Chondrocyte (in vitro differentiated cells): ENCODE measurements around the gene PRUNE2. TPM values are rescaled to one million over a fixed set of nuclear protein-coding genes. Genes with fewer than 3 reads are reported as not detected.

Experiments
- DNase-seq: peaks from one replicate; pipeline ENCODE4 v3.0.0; 2021; ENCODE audit warnings: mixed read lengths, low spot score
- H3K27ac Mint-ChIP-seq: one replicate; pipeline ENCODE4 v1.8.0; 2021; ENCODE audit warnings: mild to moderate bottlenecking, moderate library complexity, mixed read lengths; ENCODE audit not compliant: unreplicated experiment
- H3K27me3 Mint-ChIP-seq: 2 replicates; pipeline ENCODE4 v1.8.0; 2021; ENCODE audit warnings: low read depth, mixed read lengths
- H3K36me3 Mint-ChIP-seq: 2 replicates; pipeline ENCODE4 v1.8.0; 2021; ENCODE audit warnings: low read depth, mixed read lengths
- H3K4me1 Mint-ChIP-seq: 2 replicates; pipeline ENCODE4 v1.8.0; 2021; ENCODE audit warnings: low read depth, mild to moderate bottlenecking, mixed read lengths
- H3K4me3 Mint-ChIP-seq: one replicate; pipeline ENCODE4 v1.8.0; 2021; ENCODE audit warnings: mild to moderate bottlenecking, moderate library complexity, mixed read lengths; ENCODE audit not compliant: unreplicated experiment
- H3K9me3 Mint-ChIP-seq: 2 replicates; pipeline ENCODE4 v1.8.0; 2021; ENCODE audit warnings: low read depth, mixed read lengths
- total RNA-seq: library from RNA; stranded (reverse); gene quantifications from 3 replicates; pipeline ENCODE4 v1.2.1, GENCODE V29; 2021
- TF ChIP-seq, protein P1 (sequence below): fragments of 200-600 bp; sonication (generic); IDR thresholded peaks from 2 replicates; pipeline ENCODE4 v1.5.0; 2021; ENCODE audit warnings: antibody characterized with exemption, mild to moderate bottlenecking, moderate library complexity

Gene PRUNE2
- total RNA-seq, 1 donor from 2014 or later, result 10.5 TPM

- peaks cover 6% of the 10 kb centered on the region for H3K4me1 Mint-ChIP-seq
- no peaks in the 10 kb centered on the region for H3K9me3 Mint-ChIP-seq
- no peak for DNase-seq
- H3K27ac Mint-ChIP-seq, result no peak overlapping the region
- no peak overlapping the region for H3K4me3 Mint-ChIP-seq
- H3K36me3 Mint-ChIP-seq, result peaks cover 6% of the 10 kb centered on the region
- TF ChIP-seq, protein P1, sequence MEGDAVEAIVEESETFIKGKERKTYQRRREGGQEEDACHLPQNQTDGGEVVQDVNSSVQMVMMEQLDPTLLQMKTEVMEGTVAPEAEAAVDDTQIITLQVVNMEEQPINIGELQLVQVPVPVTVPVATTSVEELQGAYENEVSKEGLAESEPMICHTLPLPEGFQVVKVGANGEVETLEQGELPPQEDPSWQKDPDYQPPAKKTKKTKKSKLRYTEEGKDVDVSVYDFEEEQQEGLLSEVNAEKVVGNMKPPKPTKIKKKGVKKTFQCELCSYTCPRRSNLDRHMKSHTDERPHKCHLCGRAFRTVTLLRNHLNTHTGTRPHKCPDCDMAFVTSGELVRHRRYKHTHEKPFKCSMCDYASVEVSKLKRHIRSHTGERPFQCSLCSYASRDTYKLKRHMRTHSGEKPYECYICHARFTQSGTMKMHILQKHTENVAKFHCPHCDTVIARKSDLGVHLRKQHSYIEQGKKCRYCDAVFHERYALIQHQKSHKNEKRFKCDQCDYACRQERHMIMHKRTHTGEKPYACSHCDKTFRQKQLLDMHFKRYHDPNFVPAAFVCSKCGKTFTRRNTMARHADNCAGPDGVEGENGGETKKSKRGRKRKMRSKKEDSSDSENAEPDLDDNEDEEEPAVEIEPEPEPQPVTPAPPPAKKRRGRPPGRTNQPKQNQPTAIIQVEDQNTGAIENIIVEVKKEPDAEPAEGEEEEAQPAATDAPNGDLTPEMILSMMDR, result no peak
- no peaks in the 10 kb centered on the region for H3K27me3 Mint-ChIP-seq
Observed at GRCh38 chr9:76607730-76608436, 298.0 kb downstream of the PRUNE2 start.

DNA sequence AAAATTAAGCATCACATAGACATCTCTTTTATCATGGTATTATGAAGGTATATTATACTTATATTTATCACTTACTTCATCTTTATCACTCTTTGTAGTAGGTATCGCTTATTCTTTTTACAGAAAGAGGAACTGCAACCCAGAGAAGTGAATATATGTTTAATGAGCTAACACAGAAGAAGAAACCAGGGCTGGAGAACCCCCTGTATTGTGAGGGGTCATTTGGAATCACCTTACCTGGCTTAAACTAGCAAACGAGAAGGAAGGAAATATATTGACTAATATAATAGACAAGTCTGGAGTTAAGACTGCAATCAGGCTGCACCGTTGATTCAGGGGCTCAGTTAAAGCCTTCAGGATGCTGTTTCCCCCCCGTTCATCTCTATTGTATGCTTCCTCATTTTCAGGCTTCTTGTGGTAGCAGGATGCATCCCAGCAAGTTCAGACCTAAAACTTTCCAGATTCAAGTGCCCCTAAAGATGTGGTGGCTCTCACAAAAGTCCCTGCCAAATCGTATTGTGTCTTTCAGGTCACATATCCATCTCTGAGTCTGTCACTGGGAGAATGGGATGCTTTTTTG lies 300.5 kb downstream of the PRUNE2 start:
- Mint-ChIP-seq H3K27me3 (no peaks in the 10 kb centered on the region), H3K36me3 (peaks cover 4% of the 10 kb centered on the region), H3K4me1 (peaks cover 6% of the 10 kb centered on the region), H3K27ac (no peak overlapping the region), H3K9me3 (no peaks in the 10 kb centered on the region), H3K4me3 (no peak overlapping the region)
- TF ChIP-seq, protein P1, result no peak
- DNase-seq, result no peak

GRCh38 chr9:76603931-76604570 lies 301.9 kb downstream of the PRUNE2 start:
- H3K4me1 Mint-ChIP-seq, result peaks cover 6% of the 10 kb centered on the region
- DNase-seq, result no peak
- H3K9me3 Mint-ChIP-seq, result no peaks in the 10 kb centered on the region

GRCh38 chr9:76603448-76603895 lies 302.4 kb downstream of the PRUNE2 start:
- DNase-seq, result no peak
- H3K4me1 Mint-ChIP-seq, result peaks cover 6% of the 10 kb centered on the region
- no peaks in the 10 kb centered on the region for H3K27me3 Mint-ChIP-seq
- no peaks in the 10 kb centered on the region for H3K9me3 Mint-ChIP-seq
- H3K27ac Mint-ChIP-seq, result peak overlapping the region; percentile 39
- H3K36me3 Mint-ChIP-seq, result peaks cover 2% of the 10 kb centered on the region
- H3K4me3 Mint-ChIP-seq, result no peak overlapping the region
- TF ChIP-seq, protein P1, result no peak

More at GRCh38 chr9:76603931-76604570, 301.9 kb downstream of the PRUNE2 start:
- peaks cover 4% of the 10 kb centered on the region for H3K36me3 Mint-ChIP-seq
- H3K27me3 Mint-ChIP-seq, result no peaks in the 10 kb centered on the region
- no peak overlapping the region for H3K4me3 Mint-ChIP-seq
- TF ChIP-seq, protein P1, result no peak
- no peak overlapping the region for H3K27ac Mint-ChIP-seq

DNA sequence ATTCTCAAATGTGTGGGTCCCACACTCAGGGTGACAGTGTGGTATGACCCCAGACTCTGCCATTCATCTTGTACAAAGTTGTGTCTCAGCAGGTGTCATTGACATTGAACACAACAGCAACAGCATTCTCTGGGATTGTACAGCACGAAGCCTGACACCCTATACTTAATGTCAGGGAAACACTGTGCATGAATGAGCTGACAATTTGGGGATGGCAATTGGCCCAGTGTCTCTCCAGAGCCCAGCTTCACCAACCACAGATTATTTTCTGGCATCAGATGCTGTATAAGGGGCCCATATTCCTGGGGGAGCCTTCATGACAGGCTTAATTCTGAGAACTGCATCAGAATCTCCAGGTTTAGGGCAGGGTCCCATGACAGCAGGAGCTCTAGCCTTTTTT lies 303.7 kb downstream of the PRUNE2 start:
- no peak for DNase-seq
- H3K27me3 Mint-ChIP-seq, result peaks cover 1% of the 10 kb centered on the region
- no peak overlapping the region for H3K27ac Mint-ChIP-seq
- no peak overlapping the region for H3K4me3 Mint-ChIP-seq
- H3K9me3 Mint-ChIP-seq, result no peaks in the 10 kb centered on the region
- peaks cover 6% of the 10 kb centered on the region for H3K4me1 Mint-ChIP-seq
- peaks cover 2% of the 10 kb centered on the region for H3K36me3 Mint-ChIP-seq
- TF ChIP-seq, protein P1, result no peak
